Limb (tissue), 2 donors: ENCODE results near the gene ADGRB2.

Source experiments
- DNase-seq, 2 donors: peaks; one replicate each; pipeline ENCODE4 v3.0.0-alpha.2; 2016; ENCODE audit errors: extremely low spot score in 2 of 2

The ADGRB2 gene

GRCh38 chr1:31750858-31751510, 13.2 kb downstream of the ADGRB2 start:
- DNase-seq: no peak

- DNase-seq: no peak
These were observed 14.1 kb downstream of the ADGRB2 start for GRCh38 chr1:31749785-31750735.

- no peak for DNase-seq
These were observed 15.8 kb downstream of the ADGRB2 start for GRCh38 chr1:31748365-31748764.

GRCh38 chr1:31747304-31747703, 16.8 kb downstream of the ADGRB2 start:
- no peak for DNase-seq

- DNase-seq: no peak
These were observed 17.5 kb downstream of the ADGRB2 start for GRCh38 chr1:31746687-31747086.

- DNase-seq: peak in 1 of 2 donors; percentile 63
These were observed 18.0 kb downstream of the ADGRB2 start for GRCh38 chr1:31745946-31746670.

- peak in 1 of 2 donors; percentile 82 for DNase-seq
These were observed 18.8 kb downstream of the ADGRB2 start for GRCh38 chr1:31745096-31745945.

- no peak for DNase-seq
These were observed 19.8 kb downstream of the ADGRB2 start for GRCh38 chr1:31744165-31744888.

GRCh38 chr1:31742462-31743212, 21.5 kb downstream of the ADGRB2 start:
- DNase-seq: no peak

GRCh38 chr1:31739346-31739745, 24.8 kb downstream of the ADGRB2 start:
- DNase-seq: no peak

- no peak for DNase-seq
These were observed 27.5 kb downstream of the ADGRB2 start for GRCh38 chr1:31736675-31737074.

GRCh38 chr1:31735571-31735970, 28.6 kb downstream of the ADGRB2 start:
- no peak for DNase-seq

- DNase-seq: no peak
These were observed 29.5 kb downstream of the ADGRB2 start for GRCh38 chr1:31734582-31735107.

- DNase-seq: no peak
These were observed 30.5 kb downstream of the ADGRB2 start for GRCh38 chr1:31733389-31734219.

- no peak for DNase-seq
These were observed 31.3 kb downstream of the ADGRB2 start for GRCh38 chr1:31732751-31733289.

- no peak for DNase-seq
These were observed 31.8 kb downstream of the ADGRB2 start for GRCh38 chr1:31732343-31732742.

GRCh38 chr1:31731049-31731565, 33.0 kb downstream of the ADGRB2 start:
- no peak for DNase-seq
